Spleen (tissue), 11 donors: ENCODE data around the gene TBXAS1. TPM values are rescaled to one million over a fixed set of nuclear protein-coding genes. Genes with fewer than 3 reads are reported as not detected.

Experiments
- DNase-seq: peaks from one replicate; pipeline ENCODE4 v3.0.0-alpha.2; 2020
- H3K27ac ChIP-seq, 8 donors: fragments of 200-600 bp; sonication (generic) in 7 of 8; 1 replicate in 4 of 8; 2 replicates in 4 of 8; pipeline versions ENCODE4 v1.5.0 to v1.8.0; 2016 to 2021; ENCODE audit warnings: inconsistent platforms in 4 of 8, mild to moderate bottlenecking in 4 of 8, moderate library complexity in 1 of 8
- H3K27me3 ChIP-seq, 7 donors: fragments of 200-600 bp; sonication (generic) in 6 of 7; replicated peaks in 1 of 7; 1 replicate in 4 of 7; 2 replicates in 3 of 7; pipeline versions ENCODE4 v1.5.0 to v1.8.0; 2016 to 2021; ENCODE audit warnings: inconsistent platforms in 3 of 7, mild to moderate bottlenecking in 1 of 7
- H3K36me3 ChIP-seq, 6 donors: fragments of 200-600 bp; sonication (generic) in 5 of 6; 1 replicate in 4 of 6; 2 replicates in 2 of 6; pipeline versions ENCODE4 v1.5.0 to v1.8.0; 2016 to 2021; ENCODE audit warnings: inconsistent platforms in 2 of 6
- H3K4me1 ChIP-seq, 6 donors: fragments of 200-600 bp; sonication (generic) in 5 of 6; 1 replicate in 3 of 6; 2 replicates in 3 of 6; pipeline versions ENCODE4 v1.5.0 to v1.8.0; 2016 to 2021; ENCODE audit warnings: inconsistent platforms in 3 of 6
- H3K4me3 ChIP-seq, 8 donors: fragments of 200-600 bp; sonication (generic) in 7 of 8; 1 replicate in 4 of 8; 2 replicates in 4 of 8; pipeline versions ENCODE4 v1.5.0 to v1.8.0; 2016 to 2021; ENCODE audit warnings: inconsistent platforms in 4 of 8, mild to moderate bottlenecking in 4 of 8, moderate library complexity in 2 of 8
- H3K9me3 ChIP-seq, 8 donors: fragments of 200-600 bp; sonication (generic) in 7 of 8; 1 replicate in 4 of 8; 2 replicates in 4 of 8; pipeline versions ENCODE4 v1.5.0 to v1.8.0; 2016 to 2021; ENCODE audit warnings: inconsistent platforms in 4 of 8
- CTCF ChIP-seq, 11 experiments: fragments of 200-600 bp in 7 of 11; fragments of 450-650 bp in 4 of 11; sonication (generic) in 4 of 11; IDR thresholded peaks in 8 of 11; conservative IDR thresholded peaks in 3 of 11; 1 replicate in 7 of 11; 2 replicates in 4 of 11; pipeline versions ENCODE4 v1.4.0 to v1.8.0; 2016 to 2021; ENCODE audit warnings: antibody characterized with exemption in 11 of 11, inconsistent platforms in 4 of 11, mild to moderate bottlenecking in 1 of 11
- POLR2A ChIP-seq, 3 donors: fragments of 450-650 bp; IDR thresholded peaks; one replicate each; pipeline ENCODE4 v1.5.1; 2017; ENCODE audit warnings: antibody characterized with exemption in 3 of 3, mild to moderate bottlenecking in 1 of 3
- POLR2AphosphoS5 ChIP-seq, 3 donors: sonication (generic); formaldehyde crosslinking; IDR thresholded peaks; one replicate each; pipeline ENCODE4 v1.5.1; 2017; ENCODE audit warnings: antibody characterized with exemption in 3 of 3
- WGBS, 5 donors: extraction: QIAGEN DNeasy Blood & Tissue Kit in 3 of 5; methylation state at CpG; one replicate each; pipeline versions ENCODE4 v1.1.5 to v1.1.7; 2013 to 2018; 5-methylcytosine and 5-hydroxymethylcytosine counted together
- intact Hi-C: fragments of 100-400 bp; cut with DNase I; formaldehyde crosslinking; loops from one replicate; pipeline ENCODE4 v1.15.0; 2023; ENCODE audit warnings: low total_unique reads
- polyA plus RNA-seq, 3 donors: library from polyadenylated mRNA; stranded (reverse); fragments of 200-250 nt; gene quantifications; one replicate each; pipeline ENCODE4 v1.2.1, GENCODE V29; 2013
- total RNA-seq, 7 donors: library from RNA; depleted of rRNA in 3 of 7; stranded (reverse); fragments of >200 nt in 3 of 7; fragmentation: NEBNext Ultra II Directional in 4 of 7; extraction: Animal tissue kit (Norgen Biotek cat#: 25700) in 4 of 7; gene quantifications; one replicate each; pipeline versions ENCODE4 v1.1.0 to v1.2.1, GENCODE V29; 2016 to 2021
- donor health status: healthy with polysubstance abuse.
- donor health status: DM: no; HTN: no; CAD: no; lungs with moderate emphysema.
- donor health status: DM: no; HTN: no; CAD: no.
- donor health status: Bipolar disorder and iron deficiency.
- donor health status: healthy.
- donor health status: DM: no; HTN: no; CAD: no.
- donor health status: DM: yes; HTN: yes; CAD: no.

TBXAS1 gene
- total and polyA plus RNA-seq, 10 donors: 19.8 to 287 (median 147) TPM

- intact Hi-C loops: no loop called here
These were observed 199.2 kb downstream of the TBXAS1 start for GRCh38 chr7:140028311-140028710.

GRCh38 chr7:140029072-140029471 is 200.0 kb downstream of the TBXAS1 start:
- H3K27ac ChIP-seq: no peak overlapping the region
- H3K4me1 ChIP-seq: peaks cover 0 to 10% (median 0%) of the 10 kb centered on the region in 6 donors
- WGBS, 5 donors: 87 to 93% (median 92%) methylated on average over 1 of the region's 1 CpG
- H3K4me3 ChIP-seq: no peak overlapping the region
- DNase-seq: no peak
- H3K27me3 ChIP-seq: no peaks in the 10 kb centered on the region
- TF ChIP-seq POLR2A (IDR thresholded peaks at IDR 0.05) (no peak), POLR2AphosphoS5 (IDR thresholded peaks at IDR 0.05) (no peak), CTCF (IDR thresholded peaks at IDR 0.05 in 8 of 11, conservative IDR thresholded peaks at IDR 0.05 in 3 of 11) (no peak)
- intact Hi-C loops: no loop called here
- H3K9me3 ChIP-seq: no peaks in the 10 kb centered on the region
- H3K36me3 ChIP-seq: peaks cover 0 to 99% (median 60%) of the 10 kb centered on the region in 6 donors

More at GRCh38 chr7:140028311-140028710, 199.2 kb downstream of the TBXAS1 start:
- Histone ChIP-seq H3K4me1 (peaks cover 0 to 10% (median 0%) of the 10 kb centered on the region in 6 donors), H3K36me3 (peaks cover 3 to 99% (median 60%) of the 10 kb centered on the region in 6 donors), H3K9me3 (no peaks in the 10 kb centered on the region), H3K4me3 (no peak overlapping the region), H3K27ac (no peak overlapping the region), H3K27me3 (no peaks in the 10 kb centered on the region)
- DNase-seq: no peak
- WGBS, 5 donors: 88 to 98% (median 97%) methylated on average over 4 of the region's 4 CpGs
- TF ChIP-seq POLR2A (IDR thresholded peaks at IDR 0.05) (no peak), CTCF (IDR thresholded peaks at IDR 0.05 in 8 of 11, conservative IDR thresholded peaks at IDR 0.05 in 3 of 11) (no peak), POLR2AphosphoS5 (IDR thresholded peaks at IDR 0.05) (no peak)

- peaks cover 0 to 22% (median 4%) of the 10 kb centered on the region in 6 donors for H3K4me1 ChIP-seq
- TF ChIP-seq POLR2AphosphoS5 (IDR thresholded peaks at IDR 0.05) (no peak), CTCF (IDR thresholded peaks at IDR 0.05 in 8 of 11, conservative IDR thresholded peaks at IDR 0.05 in 3 of 11) (no peak), POLR2A (IDR thresholded peaks at IDR 0.05) (no peak)
- no peak for DNase-seq
- intact Hi-C loops: no loop called here
- no peaks in the 10 kb centered on the region for H3K27me3 ChIP-seq
- H3K36me3 ChIP-seq: peaks cover 0 to 98% (median 45%) of the 10 kb centered on the region in 6 donors
- WGBS, 5 donors: 95 to 100% (median 97%) methylated on average over 1 of the region's 1 CpG
- no peaks in the 10 kb centered on the region for H3K9me3 ChIP-seq
- no peak overlapping the region for H3K4me3 ChIP-seq
- no peak overlapping the region for H3K27ac ChIP-seq
These were observed 202.3 kb downstream of the TBXAS1 start for GRCh38 chr7:140031364-140031763.

GRCh38 chr7:140033036-140033435 is 204.0 kb downstream of the TBXAS1 start:
- 92 to 95% (median 94%) methylated on average over 8 of the region's 8 CpGs for WGBS, 5 donors
- H3K9me3 ChIP-seq: no peaks in the 10 kb centered on the region
- TF ChIP-seq POLR2A (IDR thresholded peaks at IDR 0.05) (no peak), CTCF (IDR thresholded peaks at IDR 0.05 in 8 of 11, conservative IDR thresholded peaks at IDR 0.05 in 3 of 11) (no peak), POLR2AphosphoS5 (IDR thresholded peaks at IDR 0.05) (no peak)
- peaks cover 0 to 32% (median 12%) of the 10 kb centered on the region in 6 donors for H3K4me1 ChIP-seq
- no peak overlapping the region for H3K27ac ChIP-seq
- no peaks in the 10 kb centered on the region for H3K27me3 ChIP-seq
- DNase-seq: no peak
- peaks cover 5 to 98% (median 41%) of the 10 kb centered on the region in 6 donors for H3K36me3 ChIP-seq
- no peak overlapping the region for H3K4me3 ChIP-seq
- intact Hi-C loops: no loop called here
